ENCODE results near the gene PHRF1.

GRCh38 chr11:571802-572185, 4.5 kb upstream of the PHRF1 start:
- no peak for TF ChIP-seq CTCF (IDR thresholded peaks at IDR 0.05)
- TF ChIP-seq POLR2A (IDR thresholded peaks at IDR 0.05), result no peak
